GM04504 (cell line): ENCODE data around the gene KRT78.
"Not testable (repeated sequence)": the region's sequence is repeated elsewhere in the genome, so short reads cannot be mapped to it uniquely, and the experiment has no call there.

Experiments used
- DNase-seq: peaks from one replicate; pipeline ENCODE4 v3.0.0-alpha.2; 2012; ENCODE audit warnings: low read depth

Gene KRT78

DNA sequence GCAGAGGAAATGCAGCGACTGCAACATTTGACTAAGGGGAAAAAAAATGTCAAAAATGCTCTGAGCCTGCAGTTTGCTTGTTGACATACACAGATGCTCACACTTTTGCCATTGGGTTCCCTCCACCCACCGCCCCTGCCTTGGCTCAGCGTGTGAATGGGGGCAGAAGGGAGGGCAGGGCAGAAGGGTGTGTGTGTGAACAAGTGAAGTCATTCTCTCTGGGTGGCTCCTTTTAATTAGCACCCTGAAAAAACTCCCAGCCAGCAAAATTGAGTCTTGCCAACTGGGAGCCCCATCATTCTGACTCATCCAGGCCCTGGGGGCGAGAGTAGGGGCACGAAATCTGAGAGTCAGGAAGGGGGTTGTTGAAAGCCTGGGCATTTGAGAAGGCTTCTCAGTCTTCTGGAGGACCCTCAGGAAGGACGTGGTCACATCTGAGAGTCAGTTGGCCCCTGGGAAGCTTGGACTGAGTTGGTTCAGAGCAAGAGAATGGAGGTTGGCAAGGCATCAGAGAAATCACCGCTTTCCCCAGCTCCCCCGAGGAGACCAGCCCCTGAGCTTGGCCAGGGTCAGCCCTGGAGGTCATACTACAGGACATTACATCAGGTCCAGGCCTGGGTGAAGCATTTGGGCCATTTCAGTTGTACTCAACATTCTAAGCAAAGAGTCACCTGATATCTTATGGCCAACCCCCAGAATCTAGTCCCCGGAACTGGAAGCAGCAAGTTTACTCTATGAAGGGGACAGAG, 22.7 kb upstream of the KRT78 start:
- DNase-seq: peak; percentile 83

DNA sequence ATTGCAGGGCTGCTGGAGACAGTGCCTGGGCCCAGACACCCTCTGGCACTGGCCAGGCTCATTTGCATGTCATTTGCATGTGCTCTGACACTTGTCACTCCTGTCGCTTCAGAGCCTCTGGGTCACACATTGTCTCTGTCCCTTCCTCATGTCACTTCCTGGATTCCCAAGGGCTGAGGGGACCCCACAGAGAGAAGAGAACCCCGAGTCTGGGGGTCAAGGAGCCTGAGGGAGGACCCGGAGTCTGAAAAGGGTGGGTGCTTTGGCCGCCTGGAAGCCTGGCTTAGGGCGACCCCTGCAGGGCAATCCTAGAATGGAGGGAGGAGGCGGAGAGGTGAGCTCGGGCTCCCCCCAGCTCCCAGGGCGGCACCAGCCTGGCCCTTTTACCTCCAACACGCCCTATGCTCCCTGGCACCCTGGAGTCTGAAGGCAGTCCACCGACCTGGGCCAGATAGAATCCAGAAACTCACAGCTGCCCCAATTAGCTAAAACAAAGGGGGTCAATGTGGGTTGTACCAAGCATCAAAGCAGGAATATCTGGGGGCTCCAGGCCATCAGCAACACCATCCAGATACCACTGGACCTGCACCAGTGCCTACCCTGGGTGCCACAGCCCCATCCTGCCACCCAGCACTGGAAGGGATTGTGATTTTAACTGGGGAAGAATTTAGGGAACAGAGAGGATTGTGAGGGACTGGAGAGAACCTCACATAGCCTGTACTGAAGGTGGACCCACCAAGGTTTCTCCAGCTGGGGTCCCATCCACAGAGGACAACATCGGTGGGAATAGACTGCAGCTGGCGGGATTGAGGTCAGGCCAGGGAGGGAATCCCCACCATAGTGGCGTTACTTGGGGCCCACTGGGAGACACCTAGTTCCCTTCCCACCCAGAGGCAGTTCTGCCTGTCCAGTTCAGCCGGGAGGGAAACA, 21.8 kb upstream of the KRT78 start:
- no peak for DNase-seq

DNA sequence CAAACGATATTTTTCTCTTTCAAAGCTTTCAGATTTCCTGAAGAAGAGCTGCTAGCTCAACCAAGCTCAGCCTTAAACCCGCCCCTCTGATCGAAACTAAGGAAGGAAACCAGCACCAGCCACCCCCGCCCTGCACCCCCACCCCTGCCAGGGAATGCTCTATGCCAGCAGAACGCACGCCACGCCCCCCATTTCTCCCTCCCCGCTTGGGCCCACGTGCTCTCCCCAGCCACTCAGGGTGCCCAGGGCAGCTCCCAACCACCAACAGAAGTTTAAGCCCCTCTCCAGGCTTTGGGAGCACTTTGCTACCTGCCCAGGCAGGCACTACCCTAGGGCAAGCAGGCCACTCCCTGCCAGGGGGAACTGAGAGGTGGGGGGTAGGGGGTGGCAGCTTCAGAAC, 18.8 kb upstream of the KRT78 start:
- DNase-seq: no peak

DNA sequence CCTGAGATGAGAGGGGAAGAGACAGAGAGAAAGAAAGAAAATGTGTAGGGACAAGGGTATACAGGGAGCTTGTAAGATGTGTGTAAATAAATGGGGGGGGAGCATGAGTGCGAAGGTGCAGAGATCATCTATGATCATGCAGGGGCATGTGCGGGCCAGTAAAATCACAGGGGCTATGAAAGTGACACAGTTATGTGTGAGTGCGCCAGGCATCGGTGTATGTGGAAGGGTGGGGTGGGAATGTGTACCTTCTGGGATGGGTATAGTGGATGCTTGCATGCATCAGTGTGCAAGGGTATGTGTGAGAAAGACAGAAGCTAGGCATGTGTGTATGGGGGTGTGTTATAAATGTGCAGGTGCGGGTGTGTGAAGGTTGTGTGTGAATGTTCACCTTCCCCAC, 18.4 kb upstream of the KRT78 start:
- no peak for DNase-seq

DNA sequence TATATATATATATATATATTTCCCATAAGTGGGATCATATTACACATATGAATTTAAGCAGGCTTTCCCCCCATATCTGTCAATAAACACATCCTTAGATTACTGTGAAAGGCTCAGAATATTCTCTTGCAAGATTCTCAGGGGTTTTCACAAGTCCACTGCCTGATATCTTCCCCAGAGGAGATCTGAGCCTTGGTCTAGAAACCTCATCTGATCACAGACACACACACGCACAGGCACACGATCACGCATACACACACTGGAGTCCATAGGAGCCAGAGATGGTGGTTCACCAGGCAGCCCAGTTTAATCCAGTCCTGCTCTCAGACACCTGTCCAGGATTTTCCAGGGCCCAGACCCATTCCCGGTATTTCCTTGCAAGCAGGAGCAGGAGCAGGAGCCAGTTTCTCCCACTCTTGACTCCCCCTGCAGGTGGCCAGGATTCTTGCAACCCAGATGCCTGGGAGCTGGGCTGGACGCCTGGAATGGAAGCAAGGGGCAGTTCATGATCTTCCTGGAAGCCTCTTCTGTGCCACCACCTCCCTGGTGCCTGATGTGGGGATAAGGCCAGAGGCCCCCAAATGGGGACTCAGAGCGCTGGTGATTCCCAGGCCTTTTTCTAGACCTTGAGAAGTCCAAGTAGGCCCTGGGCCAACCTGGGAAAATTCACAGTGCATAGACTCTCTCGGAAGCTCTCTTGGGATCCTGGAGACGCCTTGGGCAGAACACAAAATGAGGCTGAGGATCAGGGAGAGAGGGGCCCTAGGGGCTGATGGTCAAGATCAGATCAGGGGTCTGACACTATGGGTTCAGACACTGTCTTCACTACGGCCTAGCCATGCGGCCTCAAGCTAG, 16.5 kb upstream of the KRT78 start:
- no peak for DNase-seq

DNA sequence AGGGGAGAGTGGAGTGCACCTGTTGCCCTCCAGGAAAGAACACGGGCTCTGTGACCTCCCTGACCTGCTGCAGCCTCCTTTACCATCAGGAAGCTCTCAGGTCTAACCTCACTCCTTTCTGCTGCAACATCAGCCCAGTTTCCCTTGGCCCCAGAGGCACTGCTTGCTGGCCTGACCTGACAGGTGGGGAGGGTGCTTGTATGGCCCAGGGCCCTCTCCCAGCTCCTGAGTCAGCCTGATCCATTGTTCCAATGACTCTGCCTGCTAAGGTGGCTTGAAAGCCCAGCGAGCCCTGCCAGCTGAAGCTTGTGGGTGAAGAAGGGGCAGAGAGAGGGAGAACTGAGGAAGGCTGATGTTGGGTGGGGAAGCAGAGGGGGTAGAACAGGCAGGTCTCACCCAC, 13.2 kb upstream of the KRT78 start:
- DNase-seq: no peak

DNA sequence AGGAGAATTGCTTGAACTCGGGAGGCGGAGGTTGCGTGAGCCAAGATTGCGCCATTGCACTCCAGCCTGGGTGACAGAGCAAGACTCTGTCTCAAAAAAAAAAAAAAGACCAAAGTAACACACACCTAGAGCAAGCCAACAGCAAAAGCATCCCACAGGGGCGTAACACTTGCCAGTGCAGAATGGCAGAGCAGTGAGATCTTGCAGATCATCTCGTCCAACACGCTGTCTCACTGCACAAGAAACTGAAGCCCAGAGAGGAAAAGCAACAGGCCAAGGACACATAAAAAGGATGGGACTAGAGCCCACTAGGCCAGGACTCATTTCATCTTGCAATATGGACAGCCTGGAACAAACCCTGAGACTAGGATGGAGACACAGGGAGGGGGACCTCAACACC, 12.7 kb upstream of the KRT78 start:
- DNase-seq: no peak

DNA sequence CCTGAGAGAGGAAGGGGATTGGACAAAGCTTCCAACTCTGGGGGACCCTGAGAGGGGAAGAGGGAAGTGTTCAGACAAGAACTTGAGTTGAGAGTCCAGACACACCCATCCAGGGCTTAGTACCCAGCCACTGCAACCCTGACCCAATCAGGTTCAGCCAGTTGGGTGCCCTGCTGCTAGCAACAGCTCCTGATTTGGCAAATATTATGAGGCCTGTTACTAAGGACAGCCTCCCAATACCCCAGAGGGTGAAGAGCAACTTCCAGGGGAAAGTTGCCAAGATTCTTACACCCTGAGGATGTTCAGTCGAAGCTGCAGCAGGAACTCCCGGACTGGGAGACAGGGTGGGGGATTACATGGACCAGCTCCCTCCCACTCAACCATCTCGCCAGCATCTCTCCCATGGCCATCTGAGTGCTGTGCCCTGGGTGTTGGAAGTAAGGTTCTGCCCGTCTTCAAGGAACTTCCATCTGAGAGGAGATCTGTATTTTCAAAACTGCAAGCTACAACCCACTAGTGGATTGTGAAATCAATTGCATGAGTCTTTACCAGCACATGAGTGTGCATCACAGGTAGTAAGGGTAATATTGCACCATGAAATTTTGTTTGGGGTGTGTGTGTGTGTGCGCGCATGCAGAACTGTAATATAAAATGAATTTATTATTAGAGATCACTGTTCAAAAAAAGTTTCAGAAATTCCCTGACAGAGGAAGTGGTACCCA, 11.5 kb upstream of the KRT78 start:
- DNase-seq: no peak

DNA sequence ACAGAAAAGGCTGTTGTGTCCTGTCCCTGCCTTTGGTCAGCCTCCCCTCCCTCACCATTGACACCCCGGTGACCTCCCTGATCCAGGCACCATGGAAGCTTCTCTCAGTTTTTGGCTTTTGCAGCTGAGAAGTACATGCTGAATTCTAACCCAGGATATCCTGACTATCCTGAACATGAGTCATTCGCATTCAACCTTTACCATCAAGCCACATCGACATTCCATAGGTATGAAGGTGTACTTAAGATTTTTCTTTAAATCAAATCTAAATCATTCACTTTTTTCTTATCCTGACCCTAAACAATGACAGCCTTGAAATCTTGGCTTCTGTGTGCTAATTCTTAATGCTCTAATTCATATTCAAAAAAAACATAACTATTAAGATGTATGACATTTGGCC, 8.7 kb upstream of the KRT78 start:
- DNase-seq: no peak

DNA sequence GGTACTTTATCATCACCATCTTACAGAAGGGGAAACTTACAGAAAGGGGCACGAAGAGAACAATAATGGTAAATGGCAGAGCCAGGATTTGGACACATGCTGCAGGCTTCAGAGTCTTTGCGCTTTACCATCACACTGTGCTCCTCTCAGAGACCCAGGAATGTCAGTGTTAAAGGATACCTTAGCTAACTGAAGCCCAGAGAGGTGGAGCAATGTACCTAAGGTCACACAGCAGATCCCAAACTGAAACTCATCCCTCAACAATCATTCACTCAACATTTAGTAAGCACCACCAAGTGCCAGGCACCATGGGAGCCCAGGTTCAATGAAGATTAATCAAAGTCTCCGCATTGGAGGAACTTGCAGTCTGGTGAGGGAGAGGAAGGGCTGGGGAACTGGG, 8.0 kb upstream of the KRT78 start:
- no peak for DNase-seq

DNA sequence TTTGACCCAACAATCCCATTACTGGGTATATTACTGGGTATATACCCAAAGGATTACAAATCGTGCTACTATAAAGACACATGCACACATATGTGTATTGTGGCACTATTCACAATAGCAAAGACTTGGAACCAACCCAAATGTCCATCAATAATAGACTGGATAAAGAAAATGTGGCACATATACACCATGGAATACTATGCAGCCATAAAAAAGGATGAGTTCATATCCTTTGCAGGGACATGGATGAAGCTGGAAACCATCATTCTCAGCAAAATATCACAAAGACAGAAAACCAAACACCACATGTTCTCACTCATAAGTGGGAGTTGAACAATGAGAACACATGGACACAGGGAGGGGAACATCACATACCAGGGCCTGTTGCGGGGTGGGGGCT, 7.3 kb upstream of the KRT78 start:
- DNase-seq: not testable (repeated sequence)

DNA sequence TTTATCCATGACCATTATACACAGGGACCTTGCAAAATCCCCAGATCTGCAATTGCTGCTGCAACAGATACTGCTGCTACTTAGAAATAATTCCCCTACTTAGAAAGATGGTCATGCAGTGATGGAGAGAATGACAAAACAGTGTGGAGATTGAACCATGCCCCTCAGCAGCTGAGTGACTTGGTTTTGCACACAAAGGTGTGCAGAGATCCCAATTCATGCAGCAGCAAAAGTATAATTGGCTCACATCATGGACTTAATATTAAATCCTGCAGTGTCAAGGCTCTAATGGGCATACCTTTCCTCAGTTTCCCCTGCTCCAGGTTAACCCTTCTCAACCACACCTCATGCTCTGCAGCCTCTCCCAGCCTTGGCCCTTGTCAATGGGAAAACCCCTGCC, 3.0 kb upstream of the KRT78 start:
- no peak for DNase-seq

DNA sequence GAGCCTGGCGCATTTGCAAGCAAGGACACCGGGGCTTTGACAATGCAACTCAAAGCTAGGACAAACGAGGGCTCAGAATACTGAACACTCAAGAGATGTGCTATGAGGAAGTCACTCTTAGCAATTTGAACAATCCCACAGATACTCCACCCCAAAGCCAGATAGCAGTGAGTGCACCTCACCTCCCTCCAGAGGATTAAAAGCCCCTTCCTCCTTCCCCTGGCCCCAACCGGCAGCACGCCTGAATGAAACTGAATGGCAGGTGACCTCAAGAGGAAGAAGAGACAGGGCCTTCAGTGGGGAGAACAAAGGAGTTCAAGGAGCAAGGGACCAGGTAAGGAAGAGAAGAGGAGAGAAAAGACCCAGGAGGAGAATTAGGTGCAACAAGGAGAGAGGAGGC, 1.9 kb upstream of the KRT78 start:
- no peak for DNase-seq

DNA sequence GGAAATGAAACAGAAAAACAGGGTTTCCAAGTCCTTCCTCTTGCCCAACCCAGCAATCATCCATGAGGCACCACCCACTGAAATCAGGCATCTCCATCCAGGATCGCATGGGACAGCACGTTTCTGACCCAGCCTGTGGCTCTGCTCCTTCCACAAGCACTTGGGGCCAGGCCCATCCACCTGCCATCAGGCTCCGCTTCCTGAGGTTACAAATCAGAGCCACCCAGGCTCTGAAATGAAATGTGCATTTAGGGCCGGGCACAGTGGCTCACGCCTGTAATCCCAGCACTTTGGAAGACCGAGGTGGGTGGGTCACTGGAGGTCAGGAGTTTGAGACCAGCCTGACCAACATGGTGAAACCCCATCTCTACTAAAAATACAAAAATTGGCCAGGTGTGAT, 717 bp upstream of the KRT78 start:
- DNase-seq: no peak

DNA sequence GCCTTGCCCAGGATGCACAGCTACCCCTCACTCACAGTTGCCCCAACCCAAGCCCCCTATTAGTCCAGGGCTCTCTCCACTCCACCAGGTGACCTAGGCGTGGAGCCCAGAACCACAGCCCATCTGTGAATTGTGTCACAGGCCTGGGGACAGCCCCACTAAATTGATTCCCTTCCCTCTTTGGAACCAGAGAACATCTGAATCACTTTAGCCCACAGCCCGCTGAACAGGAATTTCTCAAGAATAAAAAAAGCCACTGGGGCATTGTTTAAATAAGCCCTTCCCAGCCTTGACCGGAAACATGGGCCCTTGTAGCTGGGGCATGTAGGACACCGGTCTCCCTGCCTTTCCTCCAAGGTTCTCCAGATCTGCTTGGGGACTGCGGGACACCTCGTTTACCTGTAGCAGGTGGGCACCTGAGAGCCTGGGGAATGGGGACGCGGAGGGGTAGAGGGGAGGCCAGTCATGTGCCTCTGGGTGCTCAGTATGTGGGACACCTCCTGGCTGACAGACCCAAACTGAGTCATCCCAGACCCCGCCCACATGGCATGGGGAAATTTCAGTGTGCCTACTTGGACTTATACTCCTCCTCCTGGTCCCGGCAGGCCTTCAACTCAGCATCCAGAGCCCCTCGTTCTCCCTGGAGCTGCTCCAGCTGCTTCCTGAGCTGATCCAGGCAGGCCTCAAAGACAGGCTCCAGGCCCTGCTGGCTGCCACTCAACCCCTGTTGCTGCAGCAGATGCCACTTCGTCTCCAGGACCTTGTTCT, 1.3 kb downstream of the KRT78 start:
- no peak for DNase-seq

DNA sequence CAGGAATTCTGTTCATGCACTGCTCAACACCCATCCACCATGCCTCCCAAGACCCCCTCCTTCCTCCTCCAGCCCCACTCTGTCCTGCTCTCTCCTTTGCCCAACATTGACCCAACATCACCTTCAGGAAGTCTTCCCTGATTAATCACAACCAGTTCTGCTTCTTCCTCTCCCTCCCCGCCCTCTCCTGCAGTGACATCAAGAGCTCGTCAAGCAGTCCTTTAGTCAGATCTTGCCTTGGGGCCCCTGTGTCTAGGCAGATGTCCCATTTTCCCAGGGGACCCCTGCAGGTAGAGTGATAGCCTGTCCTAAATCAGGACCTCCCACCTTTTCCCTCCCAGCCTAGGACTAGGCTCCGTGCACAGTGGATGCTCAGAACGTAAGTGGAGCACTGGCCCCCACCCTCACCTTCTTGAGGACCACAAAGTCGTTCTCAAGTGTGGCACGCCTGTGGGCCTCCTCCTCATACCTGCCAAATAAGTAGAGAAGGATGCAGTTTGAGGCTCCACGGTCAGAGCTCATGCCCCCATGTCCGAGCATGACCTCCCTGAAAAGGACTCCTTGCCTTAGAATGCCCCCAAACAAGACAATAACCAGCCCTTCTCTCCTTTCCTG, 2.3 kb downstream of the KRT78 start:
- DNase-seq: no peak

DNA sequence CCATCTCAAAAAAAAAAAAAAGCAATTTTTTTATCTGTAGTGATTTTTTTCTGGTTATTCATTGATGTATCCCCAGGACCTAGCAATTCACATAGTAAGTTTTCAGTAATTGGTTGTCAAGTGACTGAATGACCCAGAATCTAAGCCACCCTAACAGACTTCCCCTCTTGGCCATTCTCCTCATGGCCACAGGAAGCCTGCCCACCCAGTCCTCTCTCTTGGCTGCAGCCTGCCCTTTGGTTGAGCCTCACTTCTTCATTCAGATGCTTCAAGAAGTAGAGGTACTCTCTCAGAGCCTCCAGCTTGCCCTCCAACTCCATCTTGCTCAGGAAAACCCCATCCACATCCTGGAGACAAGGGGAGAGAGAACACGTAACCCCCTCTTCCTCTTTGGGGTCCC, 2.8 kb downstream of the KRT78 start:
- no peak for DNase-seq

DNA sequence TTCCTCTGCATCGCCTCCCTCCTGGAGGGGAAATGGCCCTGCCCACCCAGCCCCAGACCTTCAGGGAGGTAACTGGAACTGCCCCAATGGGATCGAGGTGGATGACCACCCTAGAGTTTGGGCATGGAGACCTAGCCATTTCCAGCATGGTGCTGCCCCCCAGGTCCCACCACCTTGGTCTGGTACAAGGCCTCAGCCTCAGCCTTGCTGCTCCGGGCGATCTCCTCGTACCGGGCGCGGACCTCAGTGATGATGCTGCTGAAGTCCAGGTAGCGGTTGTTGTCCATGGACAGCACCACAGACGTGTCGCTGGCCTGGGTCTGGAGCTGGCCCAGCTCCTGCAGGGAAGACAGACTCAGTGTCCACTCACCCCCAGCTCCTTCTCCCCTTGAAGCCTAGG, 4.4 kb downstream of the KRT78 start:
- DNase-seq: no peak

DNA sequence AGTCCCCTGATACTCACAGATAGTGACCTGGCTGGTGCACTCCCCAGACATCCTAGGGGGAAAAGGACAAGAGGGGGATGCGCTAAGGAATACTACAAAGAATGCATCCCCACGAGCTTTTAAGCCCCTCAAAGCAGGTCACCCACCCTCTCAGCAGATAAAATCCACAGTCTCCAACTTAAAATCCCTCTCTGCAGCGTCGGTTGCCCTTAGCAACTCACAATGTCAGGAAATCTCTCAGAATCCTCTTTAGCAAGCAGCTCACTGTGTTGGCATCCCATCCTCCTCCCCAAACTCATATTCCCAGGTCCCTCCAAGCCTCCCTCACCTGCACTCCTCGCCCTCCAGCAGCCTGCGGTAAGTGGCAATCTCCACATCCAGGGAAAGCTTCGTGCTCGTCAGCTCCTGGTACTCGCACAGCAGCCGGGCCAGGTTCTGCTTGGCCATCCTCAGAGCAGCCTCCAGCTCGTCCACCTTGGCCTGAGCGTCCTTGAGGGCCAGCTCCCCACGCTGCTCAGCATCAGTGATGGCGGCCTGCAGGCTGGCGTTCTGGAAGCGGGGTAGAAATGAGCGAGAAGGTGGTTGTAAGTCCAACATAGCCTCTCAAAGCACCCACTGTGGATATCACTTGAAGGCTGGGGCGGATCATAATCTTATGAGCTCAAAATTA, 9.2 kb downstream of the KRT78 start:
- no peak for DNase-seq
